Vagina (tissue), 2 donors: ENCODE measurements around the gene MARK3.

ENCODE experiments used
- CTCF ChIP-seq, 3 experiments: fragments of 450-650 bp in 2 of 3; fragments of 200-600 bp in 1 of 3; sonication (generic) in 1 of 3; IDR thresholded peaks; one replicate each; pipeline ENCODE4 v1.5.1; 2017 to 2019; ENCODE audit warnings: antibody characterized with exemption in 3 of 3, mild to moderate bottlenecking in 2 of 3, moderate library complexity in 2 of 3
- POLR2A ChIP-seq, 2 donors: fragments of 450-650 bp; IDR thresholded peaks; one replicate each; pipeline ENCODE4 v1.6.1; 2017; ENCODE audit warnings: antibody characterized with exemption in 2 of 2, mild to moderate bottlenecking in 2 of 2, moderate library complexity in 2 of 2

- TF ChIP-seq CTCF (IDR thresholded peaks at IDR 0.05) (no peak), POLR2A (IDR thresholded peaks at IDR 0.05) (no peak)
Observed at GRCh38 chr14:103491691-103492090, 106.5 kb downstream of the MARK3 start.
